ENCODE measurements around the gene MROH7.
A peak's percentile ranks its signal among the peaks of the same experiment; 100 is the strongest.

MROH7 gene

GRCh38 chr1:54698346-54698745 lies 56.8 kb downstream of the MROH7 start:
- no peak for DNase-seq (ENCODE audit: low spot score)

GRCh38 chr1:54699936-54700525 lies 58.4 kb downstream of the MROH7 start:
- no peak for DNase-seq (ENCODE audit: low spot score)

- DNase-seq (ENCODE audit: low spot score) = no peak
These were observed 59.5 kb downstream of the MROH7 start for GRCh38 chr1:54701066-54701465.

GRCh38 chr1:54701996-54702395 lies 60.4 kb downstream of the MROH7 start:
- no peak for DNase-seq (ENCODE audit: low spot score)

GRCh38 chr1:54703471-54703870 lies 61.9 kb downstream of the MROH7 start:
- DNase-seq (ENCODE audit: low spot score) = no peak

- DNase-seq (ENCODE audit: low spot score) = no peak
These were observed 63.6 kb downstream of the MROH7 start for GRCh38 chr1:54705153-54705552.

- DNase-seq (ENCODE audit: low spot score) = no peak
These were observed 64.8 kb downstream of the MROH7 start for GRCh38 chr1:54706419-54706818.

- no peak for DNase-seq (ENCODE audit: low spot score)
These were observed 66.8 kb downstream of the MROH7 start for GRCh38 chr1:54708385-54708784.

GRCh38 chr1:54709547-54710292 lies 68.1 kb downstream of the MROH7 start:
- no peak for DNase-seq (ENCODE audit: low spot score)

GRCh38 chr1:54710434-54710833 lies 68.8 kb downstream of the MROH7 start:
- DNase-seq (ENCODE audit: low spot score) = no peak

- no peak for DNase-seq (ENCODE audit: low spot score)
These were observed 69.3 kb downstream of the MROH7 start for GRCh38 chr1:54710841-54711240.

- no peak for DNase-seq (ENCODE audit: low spot score)
These were observed 70.0 kb downstream of the MROH7 start for GRCh38 chr1:54711536-54711935.

GRCh38 chr1:54714881-54715492 lies 73.4 kb downstream of the MROH7 start:
- no peak for DNase-seq (ENCODE audit: low spot score)

- DNase-seq (ENCODE audit: low spot score) = peak; percentile 86
These were observed 74.1 kb downstream of the MROH7 start, which contains the start of gene TTC4 for GRCh38 chr1:54715493-54716298. TTC4 (plus strand) TSS chr1:54715861; CDS start chr1:54715909, 48 bp downstream.

- DNase-seq (ENCODE audit: low spot score) = peak; percentile 74
These were observed 74.9 kb downstream of the MROH7 start for GRCh38 chr1:54716299-54717047.

- DNase-seq (ENCODE audit: low spot score) = no peak
These were observed 80.1 kb downstream of the MROH7 start for GRCh38 chr1:54721719-54722118.

- DNase-seq (ENCODE audit: low spot score) = peak; percentile 41
These were observed 82.4 kb downstream of the MROH7 start for GRCh38 chr1:54723985-54724384.

- DNase-seq (ENCODE audit: low spot score) = no peak
These were observed 83.2 kb downstream of the MROH7 start for GRCh38 chr1:54724771-54725170.

GRCh38 chr1:54728027-54728426 lies 86.4 kb downstream of the MROH7 start:
- DNase-seq (ENCODE audit: low spot score) = no peak

- no peak for DNase-seq (ENCODE audit: low spot score)
These were observed 95.1 kb downstream of the MROH7 start for GRCh38 chr1:54736685-54737084.

- no peak for DNase-seq (ENCODE audit: low spot score)
These were observed 96.7 kb downstream of the MROH7 start for GRCh38 chr1:54738244-54738643.

- no peak for DNase-seq (ENCODE audit: low spot score)
These were observed 99.9 kb downstream of the MROH7 start for GRCh38 chr1:54741531-54741930.
